ENCODE results near the gene MMUT.
"Not testable (repeated sequence)": the region's sequence is repeated elsewhere in the genome, so short reads cannot be mapped to it uniquely, and the experiment has no call there.

Gene MMUT

GRCh38 chr6:49476564-49476963 is 13.5 kb upstream of the MMUT start:
- not testable (repeated sequence) for H3K9ac ChIP-seq (ENCODE audit: low read depth, low read length); H3K4me1 ChIP-seq (ENCODE audit: insufficient read depth, low read length); H3K4me3 ChIP-seq (ENCODE audit: low read length); H3K27ac ChIP-seq (ENCODE audit: low read depth, low read length); H3K27me3 ChIP-seq (ENCODE audit: insufficient read depth, low read length)
- peaks cover 62% of the 10 kb centered on the region for H3K36me3 ChIP-seq (ENCODE audit: insufficient read depth, low read length)
- H3K9me3 ChIP-seq (ENCODE audit: insufficient read depth, low read depth, low read length) = peaks cover 19% of the 10 kb centered on the region
- 100% methylated on average over 2 of the region's 2 CpGs for WGBS

- Histone ChIP-seq H3K9me3 (ENCODE audit: insufficient read depth, low read depth, low read length) (no peaks in the 10 kb centered on the region), H3K27ac (ENCODE audit: low read depth, low read length) (no peak overlapping the region), H3K27me3 (ENCODE audit: insufficient read depth, low read length) (no peaks in the 10 kb centered on the region), H3K36me3 (ENCODE audit: insufficient read depth, low read length) (peaks cover 26% of the 10 kb centered on the region), H3K4me1 (ENCODE audit: insufficient read depth, low read length) (0 out of 2 replicates have a peak, but pooled peaks cover 7% of the 10 kb centered on the region), H3K9ac (ENCODE audit: low read depth, low read length) (no peak overlapping the region), H3K4me3 (ENCODE audit: low read length) (no peak overlapping the region)
- WGBS = 95% methylated on average over 9 of the region's 9 CpGs
Measured at GRCh38 chr6:49468042-49468441, 5.0 kb upstream of the MMUT start.

- Histone ChIP-seq H3K4me1 (ENCODE audit: insufficient read depth, low read length) (0 out of 2 replicates have a peak, but pooled peaks cover 7% of the 10 kb centered on the region), H3K36me3 (ENCODE audit: insufficient read depth, low read length) (no peaks in the 10 kb centered on the region; the same call in 1 of the 2 replicates), H3K27me3 (ENCODE audit: insufficient read depth, low read length) (no peaks in the 10 kb centered on the region), H3K9ac (ENCODE audit: low read depth, low read length) (no peak overlapping the region), H3K4me3 (ENCODE audit: low read length) (peak overlapping the region; percentile 91), H3K9me3 (ENCODE audit: insufficient read depth, low read depth, low read length) (no peaks in the 10 kb centered on the region), H3K27ac (ENCODE audit: low read depth, low read length) (no peak overlapping the region)
- WGBS = 81% methylated on average over 2 of the region's 2 CpGs
Measured at GRCh38 chr6:49464691-49465090, 1.6 kb upstream of the MMUT start.

- Histone ChIP-seq H3K9me3 (ENCODE audit: insufficient read depth, low read depth, low read length) (no peaks in the 10 kb centered on the region), H3K36me3 (ENCODE audit: insufficient read depth, low read length) (no peaks in the 10 kb centered on the region), H3K27me3 (ENCODE audit: insufficient read depth, low read length) (no peaks in the 10 kb centered on the region), H3K27ac (ENCODE audit: low read depth, low read length) (peak overlapping the region; percentile 85), H3K9ac (ENCODE audit: low read depth, low read length) (peak overlapping the region; percentile 96), H3K4me3 (ENCODE audit: low read length) (peak overlapping the region; percentile 91), H3K4me1 (ENCODE audit: insufficient read depth, low read length) (0 out of 2 replicates have a peak, but pooled peaks cover 7% of the 10 kb centered on the region)
- WGBS = 0% methylated on average over 3 of the region's 4 CpGs
Measured at GRCh38 chr6:49463612-49463967, 537 bp upstream of the MMUT start.

- WGBS = 4% methylated on average over 7 of the region's 7 CpGs
- peaks cover 4% of the 10 kb centered on the region; the same call in 1 of the 2 replicates for H3K36me3 ChIP-seq (ENCODE audit: insufficient read depth, low read length)
Measured at GRCh38 chr6:49462599-49462926, 490 bp downstream of the MMUT start.

GRCh38 chr6:49462071-49462470 is 982 bp downstream of the MMUT start:
- no peak overlapping the region for H3K27ac ChIP-seq (ENCODE audit: low read depth, low read length)
- peak overlapping the region; percentile 68; the same call in 1 of the 2 replicates for H3K9ac ChIP-seq (ENCODE audit: low read depth, low read length)
- 92% methylated on average over 3 of the region's 3 CpGs for WGBS
- H3K4me1 ChIP-seq (ENCODE audit: insufficient read depth, low read length) = 0 out of 2 replicates have a peak, but pooled peaks cover 7% of the 10 kb centered on the region
- H3K27me3 ChIP-seq (ENCODE audit: insufficient read depth, low read length) = no peaks in the 10 kb centered on the region
- peaks cover 7% of the 10 kb centered on the region; the same call in 1 of the 2 replicates for H3K36me3 ChIP-seq (ENCODE audit: insufficient read depth, low read length)
- H3K4me3 ChIP-seq (ENCODE audit: low read length) = peak overlapping the region; percentile 91
- H3K9me3 ChIP-seq (ENCODE audit: insufficient read depth, low read depth, low read length) = no peaks in the 10 kb centered on the region

More at GRCh38 chr6:49462599-49462926, 490 bp downstream of the MMUT start:
- H3K27me3 ChIP-seq (ENCODE audit: insufficient read depth, low read length) = no peaks in the 10 kb centered on the region
- no peak overlapping the region for H3K27ac ChIP-seq (ENCODE audit: low read depth, low read length)
- H3K9me3 ChIP-seq (ENCODE audit: insufficient read depth, low read depth, low read length) = no peaks in the 10 kb centered on the region
- peak overlapping the region; percentile 68 for H3K9ac ChIP-seq (ENCODE audit: low read depth, low read length)
- H3K4me3 ChIP-seq (ENCODE audit: low read length) = peak overlapping the region; percentile 91
- 0 out of 2 replicates have a peak, but pooled peaks cover 7% of the 10 kb centered on the region for H3K4me1 ChIP-seq (ENCODE audit: insufficient read depth, low read length)

- H3K9ac ChIP-seq (ENCODE audit: low read depth, low read length) = no peak overlapping the region
- WGBS = 88% methylated on average over 4 of the region's 4 CpGs
- no peak overlapping the region for H3K4me3 ChIP-seq (ENCODE audit: low read length)
- H3K9me3 ChIP-seq (ENCODE audit: insufficient read depth, low read depth, low read length) = no peaks in the 10 kb centered on the region
- H3K27ac ChIP-seq (ENCODE audit: low read depth, low read length) = no peak overlapping the region
- H3K4me1 ChIP-seq (ENCODE audit: insufficient read depth, low read length) = no peaks in the 10 kb centered on the region
- H3K27me3 ChIP-seq (ENCODE audit: insufficient read depth, low read length) = no peaks in the 10 kb centered on the region
- peaks cover 16% of the 10 kb centered on the region; the same call in 1 of the 2 replicates for H3K36me3 ChIP-seq (ENCODE audit: insufficient read depth, low read length)
Measured at GRCh38 chr6:49457771-49458170, 5.3 kb downstream of the MMUT start.

- H3K9me3 ChIP-seq (ENCODE audit: insufficient read depth, low read depth, low read length) = no peaks in the 10 kb centered on the region
- H3K36me3 ChIP-seq (ENCODE audit: insufficient read depth, low read length) = peaks cover 25% of the 10 kb centered on the region; the same call in 1 of the 2 replicates
- 91% methylated on average over 3 of the region's 3 CpGs for WGBS
- H3K9ac ChIP-seq (ENCODE audit: low read depth, low read length) = no peak overlapping the region
- no peaks in the 10 kb centered on the region for H3K4me1 ChIP-seq (ENCODE audit: insufficient read depth, low read length)
- no peak overlapping the region for H3K4me3 ChIP-seq (ENCODE audit: low read length)
- H3K27me3 ChIP-seq (ENCODE audit: insufficient read depth, low read length) = no peaks in the 10 kb centered on the region
- H3K27ac ChIP-seq (ENCODE audit: low read depth, low read length) = no peak overlapping the region
Measured at GRCh38 chr6:49454787-49455709, 8.0 kb downstream of the MMUT start.

GRCh38 chr6:49453221-49453620 is 9.8 kb downstream of the MMUT start:
- Histone ChIP-seq H3K4me1 (ENCODE audit: insufficient read depth, low read length) (no peaks in the 10 kb centered on the region), H3K36me3 (ENCODE audit: insufficient read depth, low read length) (peaks cover 30% of the 10 kb centered on the region), H3K27ac (ENCODE audit: low read depth, low read length) (no peak overlapping the region), H3K4me3 (ENCODE audit: low read length) (no peak overlapping the region), H3K9ac (ENCODE audit: low read depth, low read length) (no peak overlapping the region), H3K27me3 (ENCODE audit: insufficient read depth, low read length) (no peaks in the 10 kb centered on the region), H3K9me3 (ENCODE audit: insufficient read depth, low read depth, low read length) (no peaks in the 10 kb centered on the region)
- WGBS = 91% methylated on average over 2 of the region's 2 CpGs

- Histone ChIP-seq H3K9me3 (ENCODE audit: insufficient read depth, low read depth, low read length) (no peaks in the 10 kb centered on the region), H3K27ac (ENCODE audit: low read depth, low read length) (no peak overlapping the region), H3K4me3 (ENCODE audit: low read length) (no peak overlapping the region), H3K36me3 (ENCODE audit: insufficient read depth, low read length) (peaks cover 30% of the 10 kb centered on the region), H3K9ac (ENCODE audit: low read depth, low read length) (no peak overlapping the region), H3K27me3 (ENCODE audit: insufficient read depth, low read length) (no peaks in the 10 kb centered on the region), H3K4me1 (ENCODE audit: insufficient read depth, low read length) (no peaks in the 10 kb centered on the region)
- WGBS = no CpG with 5 or more reads among the region's 1 CpG
Measured at GRCh38 chr6:49430866-49431265, 32.2 kb downstream of the MMUT start.

- Histone ChIP-seq H3K27me3 (ENCODE audit: insufficient read depth, low read length) (no peaks in the 10 kb centered on the region), H3K9ac (ENCODE audit: low read depth, low read length) (no peak overlapping the region), H3K27ac (ENCODE audit: low read depth, low read length) (no peak overlapping the region), H3K4me1 (ENCODE audit: insufficient read depth, low read length) (no peaks in the 10 kb centered on the region), H3K4me3 (ENCODE audit: low read length) (no peak overlapping the region), H3K9me3 (ENCODE audit: insufficient read depth, low read depth, low read length) (no peaks in the 10 kb centered on the region), H3K36me3 (ENCODE audit: insufficient read depth, low read length) (peaks cover 25% of the 10 kb centered on the region)
- WGBS = no CpG with 5 or more reads among the region's 2 CpGs
Measured at GRCh38 chr6:49430187-49430586, 32.9 kb downstream of the MMUT start.

All from HUES64 (cell line).